ENCODE results near the gene IL6R. TPM values are rescaled to one million over a fixed set of nuclear protein-coding genes. Genes with fewer than 3 reads are reported as not detected.

The IL6R gene
- polyA plus RNA-seq, 5 donors = 3.9 to 5.7 (median 5.2) TPM

- peak; percentile 55 to 66 for DNase-seq
Observed at GRCh38 chr1:154446292-154446691, 41.1 kb downstream of the IL6R start.

DNA sequence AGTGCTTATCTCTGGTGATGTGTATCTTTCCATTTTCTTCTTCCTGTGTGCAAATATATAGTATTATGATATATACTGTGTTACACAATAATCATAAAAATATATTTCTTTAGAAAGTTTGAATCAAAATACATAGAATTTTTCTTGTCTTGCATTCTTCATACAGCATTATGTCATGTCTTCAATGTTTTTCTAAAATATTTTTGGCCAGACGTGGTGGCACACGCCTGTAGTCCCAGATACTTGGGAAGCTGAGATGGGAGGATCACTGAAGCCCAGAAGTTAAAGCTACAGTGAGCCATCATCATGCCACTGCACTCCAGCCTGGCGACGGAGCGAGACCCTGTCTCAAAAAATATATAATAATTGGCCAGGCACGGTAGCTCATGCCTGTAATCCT, 41.6 kb downstream of the IL6R start:
- no peak for DNase-seq

DNA sequence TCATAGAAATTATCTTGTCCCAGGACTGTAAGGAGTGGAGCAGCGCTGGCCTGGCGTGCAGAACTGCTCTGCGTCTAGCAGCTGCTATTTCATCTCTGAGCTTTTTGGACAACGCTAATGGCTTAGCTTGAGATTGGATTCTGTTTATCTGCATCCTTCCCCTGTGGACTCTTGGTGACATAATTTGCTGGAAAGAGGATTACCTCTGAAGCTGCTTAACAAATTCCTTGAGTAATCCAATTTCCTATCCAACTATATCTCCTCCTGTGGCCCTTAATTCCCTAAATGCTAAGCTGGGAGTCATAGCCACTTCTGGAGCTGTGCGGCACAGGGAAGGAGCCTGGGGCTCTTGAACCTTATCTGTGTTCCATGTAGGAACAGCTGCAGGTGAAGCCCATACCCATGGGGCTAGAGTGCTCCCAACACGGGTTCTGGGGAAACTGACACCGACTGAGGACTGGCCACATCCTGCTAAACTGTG, 43.2 kb downstream of the IL6R start:
- no peak for DNase-seq

DNA sequence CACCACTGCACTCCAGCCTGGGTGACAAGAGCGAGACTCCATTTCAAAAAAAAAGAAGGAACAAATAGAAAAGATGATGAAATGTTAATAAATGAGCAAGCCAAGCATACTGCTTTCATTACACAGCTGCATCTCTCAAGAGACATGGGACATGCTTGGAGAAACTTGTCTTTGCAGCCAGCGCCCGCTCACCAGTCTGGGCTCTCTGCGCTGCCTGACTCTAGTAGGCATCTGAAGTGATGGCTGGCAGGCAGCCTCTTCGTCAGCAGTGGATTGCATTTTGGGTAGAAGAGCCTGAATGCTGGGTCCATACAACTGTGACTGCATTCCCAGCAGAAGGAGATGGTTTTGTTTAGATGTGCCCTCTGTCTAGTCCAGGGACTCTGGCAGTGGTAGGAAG, 48.0 kb downstream of the IL6R start:
- no peak for DNase-seq

- DNase-seq = no peak
Observed at GRCh38 chr1:154453574-154454352, 48.6 kb downstream of the IL6R start.

GRCh38 chr1:154454386-154455120, 49.4 kb downstream of the IL6R start:
- no peak for DNase-seq

- no peak for DNase-seq
Observed at GRCh38 chr1:154456631-154457030, 51.5 kb downstream of the IL6R start.

DNA sequence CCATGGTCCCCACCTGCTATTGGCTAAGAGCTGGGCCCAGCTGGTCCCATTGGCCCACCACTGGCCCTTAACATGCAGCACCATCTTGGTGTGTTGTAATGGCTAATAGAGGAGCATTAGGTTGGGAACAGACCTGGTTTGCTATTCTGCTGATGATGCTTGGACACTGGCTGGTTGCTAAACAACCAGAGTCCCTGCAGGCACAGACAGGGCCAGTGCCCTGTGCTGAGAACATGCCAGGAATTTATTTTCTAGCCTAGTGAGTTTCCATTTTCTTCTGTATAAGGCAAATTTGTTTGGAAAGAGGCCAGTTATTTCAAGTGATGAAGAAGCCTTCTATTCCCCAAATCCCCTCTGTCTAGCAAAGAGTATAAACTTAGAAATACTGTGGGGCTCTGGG, 53.9 kb downstream of the IL6R start:
- no peak for DNase-seq

GRCh38 chr1:154460695-154461260, 55.6 kb downstream of the IL6R start:
- DNase-seq = no peak

- no peak for DNase-seq
Observed at GRCh38 chr1:154463512-154463990, 58.4 kb downstream of the IL6R start.

GRCh38 chr1:154465621-154466195, 60.6 kb downstream of the IL6R start:
- DNase-seq = no peak

GRCh38 chr1:154466206-154466605, 61.1 kb downstream of the IL6R start:
- no peak for DNase-seq

DNA sequence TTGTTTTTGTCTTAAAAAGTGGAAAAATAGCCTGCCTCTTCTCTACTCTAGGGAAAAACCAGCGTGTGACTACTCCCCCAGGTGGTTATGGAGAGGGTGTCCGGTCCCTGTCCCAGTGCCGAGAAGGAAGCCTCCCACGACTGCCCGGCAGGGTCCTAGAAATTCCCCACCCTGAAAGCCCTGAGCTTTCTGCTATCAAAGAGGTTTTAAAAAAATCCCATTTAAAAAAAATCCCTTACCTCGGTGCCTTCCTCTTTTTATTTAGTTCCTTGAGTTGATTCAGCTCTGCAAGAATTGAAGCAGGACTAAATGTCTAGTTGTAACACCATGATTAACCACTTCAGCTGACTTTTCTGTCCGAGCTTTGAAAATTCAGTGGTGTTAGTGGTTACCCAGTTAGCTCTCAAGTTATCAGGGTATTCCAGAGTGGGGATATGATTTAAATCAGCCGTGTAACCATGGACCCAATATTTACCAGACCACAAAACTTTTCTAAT, 61.8 kb downstream of the IL6R start:
- DNase-seq = no peak

DNA sequence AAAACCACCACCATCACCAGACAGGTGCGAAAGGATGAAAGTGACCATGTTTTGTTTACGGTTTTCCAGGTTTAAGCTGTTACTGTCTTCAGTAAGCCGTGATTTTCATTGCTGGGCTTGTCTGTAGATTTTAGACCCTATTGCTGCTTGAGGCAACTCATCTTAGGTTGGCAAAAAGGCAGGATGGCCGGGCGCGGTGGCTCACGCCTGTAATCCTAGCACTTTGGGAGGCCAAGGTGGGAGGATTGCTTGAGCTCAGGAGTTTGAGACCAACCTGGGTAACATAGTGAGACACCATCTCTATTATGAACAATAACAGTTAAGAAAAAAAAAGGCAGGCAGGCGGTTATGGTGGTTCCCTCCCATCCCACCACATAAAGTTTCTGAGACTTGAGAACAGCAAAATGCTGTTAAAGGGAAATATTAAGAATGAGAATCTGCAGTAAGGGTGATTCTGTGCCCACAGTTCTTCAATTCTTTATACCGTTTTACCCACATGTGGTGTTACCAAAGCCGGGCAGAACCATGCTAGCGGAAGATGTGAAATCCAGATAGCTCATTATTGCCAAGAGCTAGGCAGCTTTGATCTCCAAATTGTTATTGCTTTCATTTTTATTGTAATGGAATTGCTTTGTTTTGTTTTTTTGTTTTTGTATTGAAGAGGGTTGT, 62.4 kb downstream of the IL6R start:
- no peak for DNase-seq

DNA sequence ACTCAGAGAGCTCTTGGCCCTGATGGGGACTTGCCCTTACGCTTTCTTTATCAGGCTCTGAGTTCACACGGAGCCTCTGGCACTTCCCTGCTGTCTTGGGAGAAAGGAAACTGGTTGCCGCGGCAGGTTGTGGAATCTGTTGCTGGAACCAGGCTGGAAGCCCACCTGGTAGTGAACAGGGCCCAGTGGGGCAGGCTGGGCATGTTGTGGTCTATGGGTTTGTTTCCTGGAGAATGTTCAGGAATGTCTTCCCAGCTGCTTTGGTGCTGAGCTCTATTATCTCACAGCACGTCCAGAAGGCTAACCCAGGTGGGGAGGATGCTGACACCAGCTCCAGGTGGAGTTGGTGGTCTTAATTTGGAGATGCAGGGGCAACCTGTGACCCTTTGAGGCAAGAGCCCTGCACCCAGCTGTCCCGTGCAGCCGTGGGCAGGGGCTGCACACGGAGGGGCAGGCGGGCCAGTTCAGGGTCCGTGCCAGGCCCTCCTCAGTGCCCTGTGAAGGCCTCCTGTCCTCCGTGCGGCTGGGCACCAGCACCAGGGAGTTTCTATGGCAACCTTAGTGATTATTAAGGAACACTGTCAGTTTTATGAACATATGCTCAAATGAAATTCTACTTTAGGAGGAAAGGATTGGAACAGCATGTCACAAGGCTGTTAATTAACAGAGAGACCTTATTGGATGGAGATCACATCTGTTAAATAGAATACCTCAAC, 63.5 kb downstream of the IL6R start:
- no peak for DNase-seq

DNA sequence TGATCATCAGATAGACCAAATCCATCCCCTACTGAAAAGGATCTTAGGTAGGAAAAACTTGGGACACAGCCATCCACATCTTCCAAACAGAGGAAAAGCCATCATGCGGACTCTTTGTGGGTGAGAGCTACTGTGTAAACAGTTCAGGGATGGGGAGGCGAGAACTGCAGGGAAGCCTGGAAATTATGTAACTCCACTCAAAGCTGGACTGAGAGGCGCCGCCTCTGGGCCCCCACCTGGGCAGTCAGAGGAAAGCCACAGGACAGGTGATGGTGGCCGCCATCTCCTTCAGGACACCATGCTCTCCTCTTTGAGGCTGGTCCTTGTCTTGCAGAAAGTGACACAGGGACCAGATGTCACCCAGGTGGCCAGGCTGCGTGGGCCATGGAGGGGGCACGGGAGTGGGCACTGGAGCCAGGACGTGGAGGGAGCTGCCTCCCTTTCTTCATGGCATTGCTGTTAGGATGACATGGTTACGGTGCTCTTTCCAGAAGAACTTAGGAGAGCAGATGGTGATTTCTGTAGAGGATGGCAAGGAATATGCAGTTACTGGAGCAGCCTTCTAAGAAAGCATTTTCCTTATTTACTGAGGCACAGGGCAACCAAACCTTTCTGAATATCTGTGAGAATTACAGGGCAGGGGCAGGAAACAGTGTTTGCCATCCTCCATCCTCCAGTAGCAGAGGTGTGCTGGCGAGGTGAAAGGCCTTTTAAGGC, 64.9 kb downstream of the IL6R start:
- DNase-seq = no peak

GRCh38 chr1:154471304-154471703, 66.2 kb downstream of the IL6R start:
- DNase-seq = no peak

DNA sequence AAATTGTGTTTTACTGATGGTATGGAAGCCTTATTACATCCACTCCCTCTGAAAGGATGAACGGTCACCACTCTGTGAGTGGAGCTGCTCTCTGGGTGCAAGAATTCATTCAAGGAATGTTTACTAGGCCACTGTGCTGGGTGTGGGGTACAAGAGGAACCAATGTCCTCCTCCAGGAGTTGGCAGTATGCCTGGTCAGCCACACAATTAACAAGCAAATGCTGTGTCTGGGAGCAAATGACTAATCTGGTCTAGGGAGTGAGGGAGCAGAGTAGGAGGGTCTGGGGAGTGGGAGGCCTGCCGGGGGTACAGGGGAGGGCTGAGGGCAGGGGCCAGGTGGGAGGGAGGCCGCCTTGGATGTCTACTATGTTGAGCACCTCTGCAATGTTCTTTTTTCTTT, 69.7 kb downstream of the IL6R start:
- no peak for DNase-seq

DNA sequence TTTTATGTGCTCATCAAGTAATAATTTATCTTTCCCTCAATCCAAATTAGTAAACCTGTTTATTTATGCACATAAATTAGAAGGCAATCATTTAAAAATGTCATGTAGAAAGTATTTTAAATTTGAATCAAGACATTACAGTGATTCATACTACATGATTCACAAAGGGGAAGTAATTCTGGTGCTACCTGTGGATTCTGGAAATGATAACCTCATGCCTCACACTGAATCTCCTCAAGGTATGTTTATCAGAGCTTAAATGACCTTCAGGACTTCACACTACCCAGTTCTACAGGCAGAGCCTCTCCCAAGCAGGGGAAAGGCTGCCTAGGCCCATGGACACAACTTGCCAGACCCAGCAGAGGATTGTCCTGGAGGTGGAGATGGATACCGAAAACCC, 71.6 kb downstream of the IL6R start:
- DNase-seq = no peak

DNA sequence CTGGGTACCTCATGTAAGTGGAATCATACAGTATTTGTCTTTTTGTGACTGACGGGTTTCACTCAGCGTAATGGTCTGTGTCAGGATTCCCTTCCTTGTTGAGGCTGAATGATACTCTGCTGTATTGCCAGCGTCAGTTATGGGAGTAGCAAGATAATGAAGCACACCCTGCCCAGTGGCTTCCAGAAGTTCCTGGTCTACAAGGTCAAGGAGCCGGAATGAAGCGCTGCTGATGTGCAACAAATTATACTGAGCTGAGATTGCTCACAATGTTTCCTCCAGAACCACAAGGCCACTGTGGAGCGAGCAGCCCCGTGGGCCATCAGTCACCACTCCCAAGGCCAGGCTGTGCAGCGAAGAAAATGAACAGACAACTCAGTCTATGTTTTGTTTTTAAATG, 72.9 kb downstream of the IL6R start:
- DNase-seq = no peak
